Forelimb muscle (tissue), 1 donor: ENCODE results near the gene GPR160. TPM values are rescaled to one million over a fixed set of nuclear protein-coding genes. Genes with fewer than 3 reads are reported as not detected.
"Not testable (repeated sequence)": the region's sequence is repeated elsewhere in the genome, so short reads cannot be mapped to it uniquely, and the experiment has no call there.

Experiments
- DNase-seq: peaks from one replicate; pipeline ENCODE4 v3.0.0-alpha.2; 2013; ENCODE audit warnings: low read depth
- polyA plus RNA-seq: library from polyadenylated mRNA; unstranded; fragments of 120-200 nt; gene quantifications from one replicate; pipeline ENCODE4 v1.2.1, GENCODE V29; 2013; ENCODE audit not compliant: insufficient read length

The GPR160 gene
- polyA plus RNA-seq, 1 donor = 2.7 TPM

DNA sequence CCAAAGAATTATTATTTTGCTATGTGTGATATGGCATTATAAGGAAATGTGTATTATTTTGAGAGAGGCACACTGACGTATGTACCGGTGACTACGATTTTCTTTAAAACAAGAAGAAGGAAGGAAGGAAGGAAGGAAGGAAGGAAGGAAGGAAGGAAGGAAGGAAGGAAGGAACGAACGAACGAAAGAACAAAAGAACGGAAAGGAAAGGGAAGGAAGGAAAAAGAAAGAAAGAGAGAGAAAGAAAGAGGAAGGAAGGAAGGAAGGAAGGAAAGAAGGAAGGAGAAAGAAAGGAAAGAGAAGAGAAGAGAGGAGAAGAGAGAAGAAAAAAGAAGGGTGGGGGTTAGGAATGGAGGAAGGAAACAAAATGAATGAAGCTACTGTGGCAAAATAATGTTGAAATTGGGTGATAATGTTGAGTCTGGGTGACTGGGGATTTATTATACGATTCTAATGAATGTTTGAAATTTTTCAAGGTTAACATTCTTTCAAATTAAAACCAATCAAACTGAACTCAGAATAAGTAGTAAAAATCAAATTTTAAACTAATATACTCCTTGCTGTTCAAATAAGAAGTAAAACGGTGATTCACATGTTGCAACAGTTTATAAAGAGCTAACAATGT, 73.5 kb downstream of the GPR160 start:
- DNase-seq = no peak

DNA sequence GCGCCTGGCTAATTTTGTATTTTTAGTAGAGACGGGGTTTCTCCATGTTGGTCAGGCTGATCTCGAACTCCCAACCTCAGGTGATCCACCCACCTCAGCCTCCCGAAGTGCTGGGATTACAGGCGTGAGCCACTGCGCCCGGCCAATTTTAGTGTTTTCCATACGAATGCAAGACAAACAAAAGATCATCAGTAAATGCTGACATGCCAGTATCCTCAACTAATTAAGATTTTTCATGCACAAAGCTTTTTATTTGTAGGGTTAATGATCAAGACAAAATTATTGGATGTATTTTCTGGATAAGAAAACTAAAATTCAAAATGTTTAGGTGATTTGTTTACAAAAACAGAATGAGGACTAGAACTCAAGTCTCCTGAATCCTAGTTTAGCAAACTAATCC, 76.4 kb downstream of the GPR160 start:
- DNase-seq = not testable (repeated sequence)

GRCh38 chr3:170117134-170117533, 79.3 kb downstream of the GPR160 start:
- DNase-seq = no peak

DNA sequence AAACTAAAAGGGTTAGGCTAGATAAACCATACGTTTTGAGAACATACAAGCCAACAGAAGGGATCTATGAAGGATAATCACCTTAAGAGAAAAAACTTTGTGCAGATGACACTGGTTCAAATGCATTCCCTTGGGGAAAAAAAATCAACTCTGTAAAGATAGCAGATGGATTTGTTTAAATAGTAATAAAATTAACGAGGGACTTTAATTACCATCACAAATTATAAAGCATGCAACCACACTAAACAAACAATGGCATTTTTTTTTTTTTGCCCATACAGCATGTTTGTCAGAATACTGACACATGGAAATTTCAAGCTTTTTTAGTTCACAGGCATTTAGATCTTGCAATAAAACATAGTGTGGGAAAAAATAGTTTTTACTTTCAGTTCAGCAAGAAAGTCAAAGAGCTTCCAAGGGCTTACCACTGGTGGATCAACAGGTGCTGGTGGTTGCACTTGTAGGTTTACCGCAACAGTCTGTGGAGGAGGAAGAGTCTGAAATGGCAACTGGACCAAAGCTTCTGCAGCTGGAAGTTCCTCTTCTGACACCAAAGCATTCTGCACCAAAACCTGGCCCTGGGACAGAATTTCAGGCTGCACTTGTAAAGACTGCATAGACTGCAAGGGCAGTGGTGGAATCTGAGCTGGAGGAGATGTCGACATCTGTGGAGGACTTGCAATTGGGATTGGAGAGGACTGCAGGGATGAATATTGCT, 90.6 kb downstream of the GPR160 start:
- no peak for DNase-seq

- no peak for DNase-seq
Measured at GRCh38 chr3:170128977-170129431, 91.2 kb downstream of the GPR160 start.

- no peak for DNase-seq
Measured at GRCh38 chr3:170130532-170130931, 92.7 kb downstream of the GPR160 start.

DNA sequence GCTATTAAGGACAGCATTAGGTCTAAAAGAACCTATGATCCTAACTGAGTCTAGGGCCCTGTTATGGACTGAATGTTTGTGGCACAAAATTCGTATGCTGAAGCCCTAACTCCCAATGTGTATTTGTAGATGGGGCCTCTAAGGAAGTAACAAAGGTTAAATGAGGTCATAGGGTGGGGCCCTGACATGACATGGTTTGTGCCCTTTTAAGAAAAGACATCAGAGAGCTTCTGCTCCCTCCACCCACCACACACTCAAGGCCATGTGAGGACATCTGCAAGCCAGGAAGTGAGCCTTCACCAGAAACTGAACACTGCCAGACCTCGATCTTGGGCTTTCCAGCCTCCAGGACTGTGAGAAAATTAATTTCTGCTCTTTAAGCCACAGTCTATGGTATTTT, 94.5 kb downstream of the GPR160 start:
- no peak for DNase-seq

Other genes with a start within 250 kb of the GPR160 start
- 0.13 TPM for gene LRRIQ4, start 225.1 kb upstream of the GPR160 start, polyA plus RNA-seq
- gene LRRC34, start 225.1 kb upstream of the GPR160 start, polyA plus RNA-seq = 3.5 TPM
- not detected for gene LRRC31, start 168.1 kb upstream of the GPR160 start, polyA plus RNA-seq
- not detected for gene SAMD7, start 126.4 kb upstream of the GPR160 start, polyA plus RNA-seq
- gene SEC62, start 71.2 kb upstream of the GPR160 start, polyA plus RNA-seq = 72.6 TPM
- gene PHC3, start 143.7 kb downstream of the GPR160 start, polyA plus RNA-seq = 18.4 TPM
- gene PRKCI, start 184.4 kb downstream of the GPR160 start, polyA plus RNA-seq = 17.6 TPM